NCI-H1436 treated with DMSO at 0.1 percent for 48 hours (cell line): ENCODE results near the gene AMBRA1.

ENCODE experiments used
- DNase-seq: peaks from one replicate; lab custom pipeline; 2025; lab: John Stamatoyannopoulos, UW

AMBRA1 gene

DNA sequence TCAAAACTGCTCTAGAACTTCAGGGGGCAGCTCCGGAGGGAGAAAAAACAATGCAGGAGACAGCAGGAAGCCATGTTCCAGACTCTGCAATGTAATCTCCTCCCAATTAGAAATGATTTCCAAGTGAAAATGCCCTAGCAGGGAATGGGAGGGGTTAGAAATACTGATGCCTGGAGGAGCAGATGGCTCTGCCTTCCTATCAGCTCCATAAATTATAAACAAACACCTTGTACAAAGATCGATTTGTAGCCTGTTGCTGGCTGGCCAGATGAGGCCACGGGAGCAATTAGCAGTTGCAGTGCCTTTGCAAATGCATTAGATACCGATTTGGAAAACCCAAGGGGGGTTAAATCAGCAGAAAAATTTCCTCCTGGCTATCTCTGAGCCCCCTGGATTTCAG, 155.6 kb downstream of the AMBRA1 start:
- DNase-seq: no peak

DNA sequence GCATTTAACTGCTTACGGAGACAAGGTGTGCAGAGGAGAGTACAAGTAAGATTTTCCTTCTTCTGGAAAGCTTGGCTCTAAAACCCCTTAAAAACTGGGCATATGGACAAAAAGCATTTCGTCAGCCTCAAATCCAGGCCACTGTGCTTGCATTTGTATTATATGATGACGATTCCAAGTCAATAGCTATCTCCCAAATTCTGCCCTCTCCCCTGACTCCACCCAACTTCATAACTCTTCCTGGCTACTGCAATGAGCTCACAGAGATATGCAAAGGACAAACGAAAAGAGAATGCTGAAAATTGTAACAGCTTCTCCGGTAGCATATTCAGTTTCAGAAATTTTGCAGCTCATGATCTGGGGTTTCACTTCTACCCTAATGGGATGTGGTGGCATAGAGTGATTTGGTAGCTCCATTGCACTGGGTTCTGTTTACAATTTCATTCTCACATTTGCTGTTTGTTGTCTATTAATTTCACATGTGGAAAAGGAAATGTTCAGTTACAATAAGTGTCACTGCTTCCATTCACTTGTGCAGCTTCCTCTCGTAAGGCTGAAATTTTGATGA, 156.6 kb downstream of the AMBRA1 start:
- DNase-seq: no peak

DNA sequence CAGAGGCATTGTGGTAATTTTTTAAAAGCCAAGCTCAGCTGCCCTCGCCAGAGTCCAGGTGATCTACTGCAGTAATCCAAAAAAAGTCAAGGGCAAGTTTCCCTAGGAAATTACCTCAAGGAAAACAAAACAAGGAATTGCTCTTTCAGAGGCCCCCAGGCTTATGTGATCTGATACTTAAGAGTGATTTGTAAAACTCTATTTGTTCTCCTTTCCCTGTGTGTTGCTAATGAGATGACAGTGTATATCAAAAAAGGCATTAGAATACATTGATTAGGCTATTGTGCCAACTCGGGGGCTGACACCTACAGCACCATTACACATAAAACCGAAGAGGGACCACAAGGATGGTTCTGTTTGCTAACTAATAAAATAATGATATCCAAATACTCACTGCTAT, 157.7 kb downstream of the AMBRA1 start:
- no peak for DNase-seq

DNA sequence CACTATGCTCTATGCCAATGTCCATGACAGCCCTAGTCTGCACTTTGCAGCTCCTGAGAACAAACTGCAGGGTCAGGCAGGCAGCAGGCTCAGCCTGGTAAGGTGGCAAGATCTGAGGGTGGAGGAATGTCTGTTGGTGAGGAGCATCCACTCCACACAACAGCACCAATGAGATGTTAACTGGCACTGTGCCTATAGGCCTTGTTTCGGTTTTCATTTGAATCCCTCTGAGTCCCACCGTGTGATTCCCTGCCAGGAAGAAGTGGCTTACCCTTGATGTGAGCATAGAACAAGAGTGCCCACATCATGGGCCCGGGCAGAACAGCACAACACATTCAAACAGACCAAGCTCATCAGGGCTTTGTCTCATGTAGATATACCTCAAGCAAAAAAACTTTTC, 158.1 kb downstream of the AMBRA1 start:
- DNase-seq: no peak

DNA sequence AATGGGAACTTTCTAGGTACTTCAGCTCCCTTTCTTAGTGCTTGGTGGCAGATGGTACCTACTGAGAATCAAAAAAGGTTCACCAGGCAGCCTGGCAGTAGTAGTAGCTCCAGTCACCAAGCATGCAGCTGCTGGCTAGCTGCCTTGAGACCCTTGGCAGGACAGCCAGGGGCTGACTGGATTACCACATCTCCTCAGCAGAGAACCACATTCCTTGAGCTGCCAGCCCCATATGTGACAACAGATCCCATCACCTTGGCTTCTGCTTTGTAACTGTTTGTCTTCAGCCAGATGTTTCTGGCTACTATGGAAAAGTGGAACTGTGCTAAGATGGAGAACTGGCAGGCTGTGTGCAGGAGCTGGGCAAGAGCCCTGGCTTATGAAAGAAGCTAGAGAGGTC, 162.6 kb downstream of the AMBRA1 start:
- no peak for DNase-seq

DNA sequence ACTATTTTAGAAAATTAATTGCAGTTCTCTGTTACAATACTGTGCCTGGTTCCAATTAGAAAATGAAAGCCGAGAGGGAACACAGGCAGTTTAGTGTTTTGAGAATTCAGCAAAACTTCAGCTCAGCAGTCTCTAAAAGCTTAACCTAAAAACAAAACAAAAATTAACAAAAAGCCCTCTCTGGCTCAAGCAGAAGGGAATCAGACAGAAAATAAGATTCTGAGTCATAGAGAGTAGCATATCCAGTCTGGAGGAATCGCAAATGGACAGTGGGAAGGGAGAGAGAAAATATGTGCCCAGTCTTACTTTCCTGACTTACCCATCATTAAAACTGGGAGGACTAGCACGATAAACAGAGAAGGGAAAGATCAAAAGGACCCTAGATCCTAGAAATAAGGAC, 164.1 kb downstream of the AMBRA1 start:
- no peak for DNase-seq

DNA sequence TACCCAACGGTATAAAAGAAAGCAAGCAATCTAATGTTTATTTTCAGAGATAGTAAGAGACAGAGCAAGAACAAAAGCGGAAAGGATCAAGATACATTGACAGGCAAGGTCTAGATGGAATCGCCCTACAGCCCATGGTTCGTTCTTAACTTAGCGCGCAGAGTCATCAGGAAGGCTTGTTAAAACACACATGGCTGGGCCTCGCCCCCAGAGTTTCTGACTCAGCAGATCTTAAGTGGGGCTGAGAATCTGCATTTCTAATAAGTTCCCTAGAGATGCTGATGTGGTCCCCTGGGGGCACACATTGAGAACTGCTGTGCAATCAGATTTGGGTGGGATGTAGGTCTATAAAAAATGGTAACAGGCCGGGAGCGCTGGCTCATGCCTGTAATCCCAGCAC, 166.5 kb downstream of the AMBRA1 start:
- no peak for DNase-seq

DNA sequence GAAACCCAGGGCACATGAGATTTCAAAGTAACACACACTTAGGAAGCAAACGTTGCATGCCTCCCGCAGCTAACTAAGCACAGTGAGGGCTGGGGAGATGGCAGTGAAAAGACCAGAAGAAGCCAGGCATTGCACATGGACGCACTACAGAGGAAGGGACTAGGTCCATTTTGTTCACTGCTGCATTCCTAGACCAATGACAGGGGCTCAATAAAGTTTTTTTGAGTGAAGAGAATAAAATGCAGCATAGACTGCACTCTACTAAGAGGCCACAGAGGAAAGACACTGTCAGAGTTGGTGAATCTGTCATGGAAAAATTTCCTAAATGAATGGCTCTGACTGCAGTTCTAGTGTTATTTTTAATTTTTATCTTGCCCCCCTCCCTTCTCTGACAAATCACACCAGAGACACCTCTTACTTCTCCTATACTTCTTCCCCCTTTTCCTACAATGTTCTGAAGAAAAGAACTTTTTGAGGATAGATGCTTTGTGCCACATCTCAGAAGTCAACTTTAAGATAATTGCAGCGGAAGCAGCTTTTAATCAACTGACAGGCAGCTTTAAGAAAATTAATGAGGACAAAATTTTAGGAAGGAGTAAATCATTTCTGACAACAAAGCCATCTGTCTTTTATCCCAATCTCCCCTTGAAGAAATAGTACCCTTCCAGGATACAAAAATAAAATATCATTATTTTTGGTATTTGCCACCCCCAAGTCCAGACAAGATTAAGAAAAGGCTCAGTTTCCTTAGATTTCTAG, 167.4 kb downstream of the AMBRA1 start:
- no peak for DNase-seq

DNA sequence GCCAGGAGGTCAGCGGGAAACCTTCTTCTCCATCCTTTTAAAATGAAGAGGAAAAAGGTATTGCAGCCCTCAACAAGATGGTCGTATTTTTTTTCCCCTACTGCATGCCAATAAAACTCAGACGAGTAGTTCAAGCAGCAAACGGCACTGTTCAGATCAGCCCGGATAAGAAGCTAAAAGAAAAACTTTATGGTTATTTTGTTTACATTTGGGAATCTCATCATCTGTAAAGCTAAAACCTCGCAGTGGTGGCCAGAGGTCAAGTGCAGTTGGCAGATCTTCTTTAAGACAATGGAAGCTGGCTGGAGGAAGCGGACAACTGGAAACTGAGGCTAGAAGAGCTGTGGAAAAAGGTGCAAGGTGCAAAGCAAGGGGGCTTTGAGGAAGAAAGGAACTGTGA, 171.2 kb downstream of the AMBRA1 start:
- no peak for DNase-seq

DNA sequence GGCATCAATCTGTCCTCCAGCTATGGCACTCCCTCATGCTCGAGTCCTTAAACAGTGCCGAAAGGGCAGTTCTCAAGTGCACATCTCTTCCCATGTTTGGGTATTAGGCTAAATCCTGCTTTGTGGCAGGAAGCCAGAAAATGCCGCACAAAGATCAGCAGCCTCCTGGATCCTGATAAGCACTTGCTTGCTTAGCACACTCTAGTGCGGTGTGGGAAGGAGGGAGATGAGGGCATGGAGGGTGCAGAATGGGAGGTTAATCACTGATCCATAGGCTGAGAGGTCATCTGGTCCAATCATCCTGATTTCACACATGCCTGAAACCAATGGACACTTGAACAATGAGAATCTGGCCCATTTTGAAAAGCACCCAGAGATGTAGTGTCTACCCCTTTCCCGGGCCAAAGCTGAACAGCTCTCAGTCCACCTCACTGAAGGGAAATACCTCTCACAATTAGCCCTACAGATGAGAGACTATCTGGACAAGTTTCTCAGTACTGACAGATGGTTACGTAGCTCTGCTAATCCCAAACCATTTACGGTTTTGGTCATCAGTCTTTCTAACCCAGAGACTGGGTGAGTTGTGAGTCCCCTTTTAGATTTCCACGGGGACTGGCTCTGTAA, 172.5 kb downstream of the AMBRA1 start:
- DNase-seq: no peak

DNA sequence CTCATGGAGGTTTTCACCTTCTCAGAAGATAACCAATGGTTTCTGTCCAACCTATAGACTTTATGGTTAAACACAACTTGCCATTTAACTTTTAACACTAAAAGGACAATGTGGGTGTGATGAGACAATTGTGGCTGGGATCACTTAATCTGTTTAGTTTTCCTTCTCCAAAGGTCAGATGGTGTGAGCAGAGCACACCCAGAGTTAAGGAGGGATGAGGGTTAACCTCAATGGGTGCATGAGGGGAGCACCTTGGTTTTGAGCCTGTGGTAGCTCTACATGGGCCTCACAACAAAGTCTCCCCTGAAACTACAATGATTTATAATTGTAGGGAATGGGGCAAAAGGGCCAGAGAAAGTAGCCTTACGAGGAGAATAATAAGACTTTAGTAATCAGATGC, 173.3 kb downstream of the AMBRA1 start:
- no peak for DNase-seq

DNA sequence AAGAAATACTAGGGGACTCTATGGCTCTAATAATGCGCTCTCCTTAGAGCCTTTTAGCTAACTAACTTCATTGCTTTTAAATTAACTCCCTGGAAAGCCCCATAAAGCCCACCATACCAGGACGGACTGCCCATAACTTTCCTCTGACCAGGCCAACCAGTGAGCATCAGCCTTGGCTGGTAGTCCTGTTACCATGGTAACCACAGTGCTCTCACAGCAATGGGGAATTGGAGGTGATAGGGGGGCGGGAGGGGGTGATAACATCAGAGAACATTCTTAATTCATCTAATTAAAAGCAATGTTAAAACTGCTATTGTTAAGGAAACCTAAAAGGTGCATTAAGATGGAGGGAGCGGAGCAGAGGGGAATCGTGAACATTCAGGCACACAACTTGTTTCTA, 175.1 kb downstream of the AMBRA1 start:
- DNase-seq: no peak

DNA sequence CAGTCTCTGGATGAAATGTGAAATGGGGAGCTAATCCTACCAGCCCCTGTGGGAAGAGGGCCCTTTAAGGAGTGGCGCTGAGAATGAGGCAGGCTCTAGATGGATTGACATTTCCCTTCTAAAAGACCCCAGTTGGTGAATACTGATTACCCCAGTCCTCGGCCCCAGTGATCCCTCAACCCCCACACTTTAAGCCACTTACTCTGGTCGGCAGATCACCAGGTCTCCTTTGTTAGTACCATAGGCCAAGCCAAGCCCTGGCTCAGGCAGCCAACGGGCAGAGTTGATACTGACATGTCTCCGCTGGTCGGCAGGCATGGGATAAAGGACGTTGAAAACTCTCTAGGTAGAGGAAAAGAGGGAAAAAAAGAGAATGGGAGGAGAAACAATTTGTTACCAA, 176.1 kb downstream of the AMBRA1 start:
- DNase-seq: no peak

DNA sequence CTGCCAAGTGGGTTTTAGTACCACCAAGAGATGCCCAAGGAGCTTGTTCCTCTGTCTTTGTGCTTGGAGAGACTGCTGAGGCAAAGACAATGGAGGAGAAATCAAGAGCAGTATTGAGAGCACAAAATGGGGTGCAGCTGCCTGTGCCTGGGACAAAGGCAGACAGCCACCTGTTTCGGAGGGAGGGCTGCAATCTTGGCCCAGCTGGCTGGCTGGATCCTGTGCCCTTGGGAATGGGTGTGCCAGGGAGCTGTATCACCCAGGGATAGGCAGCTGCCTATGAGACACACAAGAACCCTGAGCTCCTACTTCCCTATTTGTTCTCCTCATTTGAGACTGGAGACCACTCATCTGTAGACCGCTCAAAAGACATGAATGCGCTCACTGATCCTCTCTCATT, 178.9 kb downstream of the AMBRA1 start:
- peak; percentile 34 for DNase-seq

DNA sequence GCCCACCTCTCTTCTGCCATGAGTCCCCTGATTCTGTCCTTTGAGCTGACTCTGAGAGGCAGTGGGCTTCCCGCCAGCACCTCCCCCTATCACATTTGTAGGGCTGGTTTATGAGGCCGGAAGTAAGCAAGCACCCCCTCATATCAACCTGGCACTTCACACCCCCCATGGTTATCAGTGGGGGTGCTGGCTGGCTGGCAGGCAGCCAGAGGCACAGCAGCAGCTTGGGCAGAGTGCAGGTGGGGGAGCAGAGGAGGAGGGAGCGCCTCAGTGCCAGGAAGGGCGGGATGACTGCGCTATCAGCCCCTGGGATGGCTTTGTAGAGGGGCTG, 179.4 kb downstream of the AMBRA1 start:
- peak; percentile 75 for DNase-seq

DNA sequence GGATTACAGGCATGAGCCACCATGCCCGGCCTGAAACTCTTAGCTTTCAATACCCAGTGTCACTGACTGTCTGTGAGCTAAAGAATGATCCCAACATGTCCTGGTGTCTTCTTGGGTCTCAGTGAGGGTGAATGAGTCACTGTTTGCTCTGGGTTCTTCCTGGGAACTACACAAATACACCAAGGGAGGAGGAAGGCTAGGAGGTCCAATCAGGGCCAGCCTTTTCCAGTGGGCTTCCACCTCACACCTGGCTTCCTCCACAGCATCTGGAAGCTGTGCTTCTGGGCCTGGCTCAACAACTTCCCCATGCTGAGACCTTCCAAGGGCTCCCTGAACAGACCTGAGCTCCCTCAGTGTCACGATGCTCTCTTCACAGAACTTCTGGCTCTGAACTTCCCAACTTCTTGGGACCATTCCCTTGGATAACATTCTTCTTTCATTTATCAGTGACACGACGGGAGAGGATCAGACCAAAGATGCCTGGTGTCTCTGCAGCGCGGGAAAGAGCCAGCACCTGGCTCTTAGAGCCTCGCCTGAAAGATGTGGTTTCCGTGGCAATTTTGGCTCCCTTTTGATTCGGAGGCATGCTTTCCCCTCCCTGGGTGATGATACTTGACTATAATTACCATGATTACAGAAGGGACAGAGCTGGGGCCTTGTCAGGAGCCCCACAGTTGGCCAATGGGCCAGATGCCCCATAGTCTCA, 179.9 kb downstream of the AMBRA1 start:
- peak; percentile 75 for DNase-seq

DNA sequence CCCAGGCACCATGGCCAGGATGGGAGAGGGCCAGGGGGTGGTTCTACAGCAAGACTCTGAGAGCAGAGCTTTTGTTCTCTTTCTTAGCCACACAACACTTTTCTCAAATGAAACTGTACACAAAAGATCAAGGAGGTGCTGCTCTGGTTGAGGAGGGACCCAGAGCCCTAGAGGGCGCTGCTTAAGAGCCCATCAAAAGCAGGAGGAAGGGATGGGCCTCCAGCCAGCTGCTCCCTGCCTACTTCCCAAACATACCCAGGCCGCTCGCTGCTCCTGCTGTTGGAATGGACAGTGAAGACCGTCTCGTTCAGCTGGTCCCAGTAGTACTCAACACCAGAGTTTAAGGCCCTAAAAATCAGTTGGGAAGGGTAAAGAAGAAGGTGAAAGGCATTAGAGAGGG, 183.8 kb downstream of the AMBRA1 start:
- no peak for DNase-seq

DNA sequence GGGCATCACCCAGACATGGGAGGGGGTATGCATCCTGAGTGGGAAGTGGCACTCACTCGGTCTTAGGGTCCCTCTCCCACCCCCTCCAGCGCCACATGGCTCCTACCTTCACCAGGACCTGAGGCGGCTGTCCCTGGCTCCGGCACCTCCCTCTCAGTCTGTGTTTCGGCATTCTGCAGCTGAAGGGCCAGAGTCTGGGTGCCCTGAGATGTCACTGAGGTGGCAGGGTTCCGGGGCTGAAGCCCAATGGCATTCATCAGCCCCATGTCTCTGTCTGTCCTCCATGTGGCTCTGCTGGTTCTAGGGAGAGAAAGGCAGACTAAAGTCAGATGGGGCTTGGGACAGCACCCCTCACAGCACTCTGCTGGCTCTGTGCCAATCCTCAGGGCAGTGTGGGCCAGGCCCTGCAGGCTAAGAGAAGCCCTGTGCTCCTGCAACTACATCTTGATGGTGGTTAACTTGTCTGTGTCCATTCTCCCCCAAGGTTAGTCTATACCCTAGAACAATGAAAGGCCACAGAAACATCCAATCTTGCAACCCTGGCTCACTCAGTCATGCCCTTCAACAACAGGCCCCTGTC, 185.3 kb downstream of the AMBRA1 start:
- DNase-seq: no peak

DNA sequence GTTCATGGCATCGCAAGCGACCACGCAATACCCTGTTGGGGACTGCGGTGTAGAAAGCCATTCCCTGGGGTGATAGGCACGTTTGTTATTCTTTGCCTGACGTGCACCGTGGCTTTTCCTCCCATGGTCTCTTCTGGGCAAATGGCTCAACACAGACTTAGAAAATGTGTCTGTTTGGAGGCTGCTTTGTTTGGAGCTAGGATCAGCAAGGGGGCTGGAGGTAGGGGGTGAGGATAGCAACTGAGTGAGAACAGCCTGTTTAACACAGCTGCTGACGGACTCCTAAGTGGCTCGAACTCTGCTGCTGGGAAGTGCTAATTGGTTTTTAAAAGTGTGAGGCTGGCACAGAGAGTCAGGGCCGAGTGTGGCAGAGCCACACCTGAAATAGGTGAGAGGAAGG, 186.2 kb downstream of the AMBRA1 start:
- no peak for DNase-seq

DNA sequence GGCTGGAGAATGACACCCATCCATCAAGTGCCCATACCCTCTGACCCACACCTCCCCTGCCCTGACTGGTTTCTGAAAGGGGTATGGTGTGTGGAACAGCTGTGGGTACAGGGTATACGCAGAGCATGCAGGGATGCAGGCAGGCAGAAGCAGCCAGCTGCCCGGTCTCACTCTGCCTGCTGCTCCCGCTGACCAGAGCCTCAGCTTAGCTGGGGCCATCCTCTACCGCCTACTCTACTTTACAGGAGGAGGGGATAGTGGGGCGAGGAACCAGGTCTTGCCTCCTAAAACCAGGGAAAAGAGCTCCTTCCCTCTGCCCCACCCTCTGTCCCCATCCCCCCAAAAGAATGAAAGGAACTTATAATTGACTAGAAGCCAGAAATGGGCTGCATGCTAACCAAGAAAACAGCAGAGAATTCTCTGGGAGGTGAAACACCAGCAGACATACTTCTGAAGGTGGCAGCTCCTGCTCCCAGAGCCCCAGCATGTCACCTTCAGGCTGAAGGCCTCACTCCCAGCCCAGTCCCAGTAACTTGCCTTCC, 189.3 kb downstream of the AMBRA1 start:
- no peak for DNase-seq

DNA sequence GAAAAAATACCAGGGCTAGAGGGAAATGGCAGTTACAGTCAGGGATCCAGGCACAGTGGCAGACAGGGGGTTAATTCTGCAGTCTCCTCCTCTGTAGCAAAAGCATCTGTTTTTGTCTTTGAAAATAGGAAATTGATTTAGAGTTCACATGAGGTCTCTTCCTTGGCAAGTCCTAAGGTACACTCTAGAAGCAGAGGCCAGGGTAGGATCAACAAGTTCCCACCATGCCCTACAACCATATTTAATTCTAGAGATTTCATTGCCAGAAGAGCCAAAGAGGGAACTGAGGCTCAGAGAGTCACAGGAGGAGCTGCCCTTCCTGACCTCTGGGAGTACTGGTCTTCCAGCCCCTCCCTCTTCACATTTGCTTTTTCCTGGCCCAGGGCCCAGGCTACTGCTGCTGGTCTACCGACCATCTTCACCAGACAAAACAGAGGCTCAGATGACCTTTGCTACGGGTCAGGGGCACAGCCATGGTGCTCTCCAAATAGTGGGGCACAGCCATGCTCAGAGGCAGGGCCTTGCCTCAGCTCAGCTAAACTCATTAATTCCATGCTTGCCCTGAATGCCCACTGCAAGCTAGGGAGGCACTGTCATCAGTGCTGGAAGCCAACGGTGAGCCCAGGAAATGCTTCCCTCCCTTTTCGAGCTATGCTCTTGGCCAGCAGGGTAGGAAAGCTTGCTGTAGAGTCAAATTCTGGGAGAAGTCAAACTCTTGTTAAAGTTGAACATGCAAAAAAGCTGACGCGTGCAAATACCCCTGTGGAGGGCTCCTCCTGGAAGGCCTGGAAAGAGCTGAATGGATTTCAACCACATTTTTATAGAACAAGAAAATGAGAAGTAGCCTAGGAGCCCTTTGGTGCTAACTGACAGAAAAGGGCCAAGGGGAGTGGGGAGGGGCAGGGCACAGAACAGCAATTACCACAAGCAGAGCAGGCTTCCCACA, 190.6 kb downstream of the AMBRA1 start:
- DNase-seq: no peak
